H1 (cell line): ENCODE data around the gene ADD1. TPM values are rescaled to one million over a fixed set of nuclear protein-coding genes. Genes with fewer than 3 reads are reported as not detected.

ENCODE experiments used
- CTCF ChIA-PET: fragments of 300-600 bp; sonication (Branson Sonifier 250); formaldehyde crosslinking; loops from one replicate; lab custom pipeline; 2021; ENCODE audit not compliant: partially characterized antibody; lab: Charles Lee
- POLR2A ChIA-PET: fragments of 300-600 bp; sonication (Branson Sonifier 250); formaldehyde crosslinking; loops from one replicate; lab custom pipeline; 2021; ENCODE audit warnings: inconsistent platforms; ENCODE audit not compliant: partially characterized antibody; lab: Charles Lee
- DNase-seq, 2 experiments: peaks; one replicate each; pipeline versions ENCODE4 v3.0.0 to v3.0.0-alpha.2; 2010 to 2022; ENCODE audit warnings: low spot score in 2 of 2, low read depth in 1 of 2, mixed read lengths in 1 of 2
- FAIRE-seq: peaks from 2 replicates; lab custom pipeline; 2011; peaks lifted over from hg19 to GRCh38; lab: Jason Lieb, UNC
- H2AFZ ChIP-seq: 2 replicates; pipeline ENCODE4 v1.8.1; 2012; ENCODE audit warnings: low read length, inconsistent platforms
- H2AK5ac ChIP-seq: 2 replicates; pipeline ENCODE4 v1.6.1; 2013; ENCODE audit warnings: low read depth, low read length
- H2BK120ac ChIP-seq: replicated peaks from 2 replicates; pipeline ENCODE3; 2013; ENCODE audit warnings: low read depth, low read length, inconsistent platforms
- H2BK12ac ChIP-seq: 2 replicates; pipeline ENCODE4 v1.6.1; 2013; ENCODE audit warnings: low read depth, low read length
- H2BK15ac ChIP-seq: 2 replicates; pipeline ENCODE4 v1.6.1; 2013; ENCODE audit warnings: low read length
- H2BK20ac ChIP-seq: 2 replicates; pipeline ENCODE4 v1.6.1; 2013; ENCODE audit warnings: low read length
- H2BK5ac ChIP-seq: 2 replicates; pipeline ENCODE4 v1.6.1; 2013; ENCODE audit warnings: low read depth, low read length
- H3K14ac ChIP-seq: 2 replicates; pipeline ENCODE4 v1.6.1; 2013; ENCODE audit warnings: inconsistent platforms; ENCODE audit not compliant: insufficient read length
- H3K18ac ChIP-seq: 2 replicates; pipeline ENCODE4 v1.6.1; 2013; ENCODE audit warnings: low read length; ENCODE audit errors: extremely low read depth
- H3K23ac ChIP-seq: 2 replicates; pipeline ENCODE4 v1.6.1; 2013; ENCODE audit warnings: inconsistent platforms; ENCODE audit not compliant: insufficient read length
- H3K23me2 ChIP-seq: 2 replicates; pipeline ENCODE4 v1.6.1; 2013; ENCODE audit warnings: low read depth, low read length
- H3K27ac ChIP-seq: 2 replicates; pipeline ENCODE4 v1.6.1; 2011; ENCODE audit warnings: low read depth, low read length, inconsistent platforms
- H3K27me3 ChIP-seq, 4 experiments: replicated peaks in 1 of 4; 1 replicate in 1 of 4; 2 replicates in 3 of 4; pipeline versions ENCODE4 v1.6.1 to v1.8.1; 2011 to 2013; ENCODE audit warnings: low read length in 3 of 4, mild to moderate bottlenecking in 3 of 4, inconsistent platforms in 2 of 4, mixed read lengths in 2 of 4, moderate library complexity in 1 of 4; ENCODE audit not compliant: control insufficient read depth in 3 of 4, insufficient read depth in 3 of 4; ENCODE audit errors: extremely low read depth in 1 of 4
- H3K36me3 ChIP-seq, 4 experiments: 2 replicates each; pipeline versions ENCODE4 v1.6.1 to v1.8.1; 2011 to 2013; ENCODE audit warnings: mild to moderate bottlenecking in 4 of 4, low read length in 3 of 4, moderate library complexity in 2 of 4, control low read depth in 1 of 4, inconsistent platforms in 1 of 4; ENCODE audit not compliant: insufficient read depth in 4 of 4, control insufficient read depth in 2 of 4
- H3K4ac ChIP-seq: replicated peaks from 2 replicates; pipeline ENCODE3; 2013; ENCODE audit warnings: low read length, low read depth, mixed read lengths, inconsistent platforms; ENCODE audit not compliant: insufficient read length
- H3K4me1 ChIP-seq, 4 experiments: replicated peaks in 1 of 4; 1 replicate in 1 of 4; 2 replicates in 3 of 4; pipeline versions ENCODE4 v1.6.1 to v1.8.1; 2011 to 2013; ENCODE audit warnings: low read length in 3 of 4, inconsistent platforms in 2 of 4, mixed read lengths in 1 of 4; ENCODE audit not compliant: insufficient read depth in 4 of 4, control insufficient read depth in 3 of 4
- H3K4me2 ChIP-seq, 2 experiments: 2 replicates each; pipeline versions ENCODE4 v1.6.1 to v1.8.1; 2011 to 2013; ENCODE audit warnings: low read depth in 2 of 2, low read length in 2 of 2, control low read depth in 1 of 2, inconsistent platforms in 1 of 2, mild to moderate bottlenecking in 1 of 2; ENCODE audit not compliant: insufficient read depth in 1 of 2
- H3K4me3 ChIP-seq, 4 experiments: fragments of 200-600, 300-600 bp in 1 of 4; sonication (generic), shearing (Covaris generic), sonication (Bioruptor Twin) in 1 of 4; 2 replicates each; pipeline versions ENCODE4 v1.5.1 to v1.8.1; 2011 to 2016; ENCODE audit warnings: low read length in 4 of 4, low read depth in 3 of 4, control low read depth in 2 of 4, inconsistent platforms in 2 of 4, mild to moderate bottlenecking in 2 of 4, mixed read lengths in 1 of 4, moderate library complexity in 1 of 4; ENCODE audit not compliant: insufficient read depth in 2 of 4; ENCODE audit errors: extremely low read depth in 1 of 4
- H3K56ac ChIP-seq: replicated peaks from 2 replicates; pipeline ENCODE3; 2013; ENCODE audit warnings: low read depth, mild to moderate bottlenecking, mixed read lengths, low read length, inconsistent platforms; ENCODE audit not compliant: insufficient read length
- H3K79me1 ChIP-seq: 2 replicates; pipeline ENCODE4 v1.6.1; 2013; ENCODE audit warnings: low read depth, low read length, control low read depth
- H3K79me2 ChIP-seq, 2 experiments: 2 replicates each; pipeline versions ENCODE4 v1.6.1 to v1.8.1; 2012 to 2013; ENCODE audit warnings: low read length in 2 of 2, mild to moderate bottlenecking in 2 of 2, inconsistent platforms in 1 of 2; ENCODE audit not compliant: insufficient read depth in 2 of 2, control insufficient read depth in 1 of 2
- H3K9ac ChIP-seq, 4 experiments: replicated peaks in 1 of 4; 1 replicate in 1 of 4; 2 replicates in 3 of 4; pipeline versions ENCODE4 v1.6.1 to v1.8.1; 2011 to 2013; ENCODE audit warnings: low read depth in 3 of 4, low read length in 3 of 4, control low read depth in 2 of 4, mild to moderate bottlenecking in 2 of 4, moderate library complexity in 2 of 4, inconsistent platforms in 1 of 4; ENCODE audit errors: extremely low read depth in 1 of 4
- H3K9me3 ChIP-seq, 2 experiments: 2 replicates each; pipeline versions ENCODE4 v1.6.1 to v1.8.1; 2012 to 2013; ENCODE audit warnings: mild to moderate bottlenecking in 2 of 2, moderate library complexity in 2 of 2, control low read depth in 1 of 2, inconsistent platforms in 1 of 2, low read depth in 1 of 2, low read length in 1 of 2, mixed read lengths in 1 of 2; ENCODE audit not compliant: insufficient read depth in 2 of 2
- H4K20me1 ChIP-seq, 2 experiments: replicated peaks in 1 of 2; 2 replicates each; pipeline versions ENCODE3 to v1.8.1; 2011 to 2013; ENCODE audit warnings: inconsistent platforms in 2 of 2, low read length in 2 of 2, mild to moderate bottlenecking in 1 of 2; ENCODE audit not compliant: insufficient read depth in 2 of 2, control insufficient read depth in 1 of 2
- H4K5ac ChIP-seq: 2 replicates; pipeline ENCODE4 v1.6.1; 2013; ENCODE audit warnings: low read length, low read depth, mixed read lengths, inconsistent platforms; ENCODE audit not compliant: insufficient read length
- H4K8ac ChIP-seq: 2 replicates; pipeline ENCODE4 v1.8.0; 2013; ENCODE audit warnings: mild to moderate bottlenecking, moderate library complexity, low read length, inconsistent platforms; ENCODE audit not compliant: insufficient read depth; ENCODE audit errors: extremely low read depth
- H4K91ac ChIP-seq: replicated peaks from 2 replicates; pipeline ENCODE3; 2013; ENCODE audit warnings: low read length, mixed read lengths, inconsistent platforms; ENCODE audit not compliant: insufficient read length
- CHD1 ChIP-seq: IDR thresholded peaks from 2 replicates; pipeline ENCODE4 v1.6.1; 2012; ENCODE audit warnings: low read depth, low read length, improper control_type of control experiment
- SAP30 ChIP-seq: fragments of 300-600 bp; sonication (generic); IDR thresholded peaks from 2 replicates; pipeline ENCODE4 v1.7.1; 2012; ENCODE audit warnings: low read length, moderate library complexity, mild to moderate bottlenecking, inconsistent platforms; ENCODE audit not compliant: insufficient read depth, insufficient replicate concordance
- WGBS, 2 experiments: shearing (Covaris generic) in 1 of 2; methylation state at CpG; one replicate each; pipeline versions ENCODE4 v1.1.6 to v1.1.7; 2013 to 2015; ENCODE audit warnings: low lambda C conversion rate in 2 of 2, mixed read lengths in 2 of 2, inconsistent platforms in 1 of 2, low coverage in 1 of 2, missing lambda C conversion rate in 1 of 2; ENCODE audit not compliant: insufficient replicate concordance in 2 of 2, insufficient coverage in 1 of 2, insufficient read length in 1 of 2; ENCODE audit errors: extremely low coverage in 1 of 2, missing lambda C conversion rate in 1 of 2; 5-methylcytosine and 5-hydroxymethylcytosine counted together
- polyA plus RNA-seq, 7 experiments: library from polyadenylated mRNA; depleted of rRNA in 3 of 7; stranded (reverse) in 5 of 7; unstranded in 2 of 7; fragments of >200 nt in 5 of 7; fragments of 200-250 nt in 2 of 7; gene quantifications; 1 replicate in 5 of 7; 2 replicates in 1 of 7; 4 replicates in 1 of 7; pipeline versions ENCODE4 v1.2.1 to v1.2.3, GENCODE V29; 2011 to 2013; ENCODE audit warnings: missing spikeins in 2 of 7, mixed read lengths in 2 of 7
- total RNA-seq: library from RNA; stranded (reverse); fragmentation: NEBNext Ultra II Directional; extraction: Animal tissue kit (Norgen Biotek cat#: 25700); gene quantifications from 2 replicates; pipeline ENCODE4 v1.2.1, GENCODE V29; 2021

The ADD1 gene
- total and polyA plus RNA-seq, 2 of the 8 experiments (the other 6 are each of a cell fraction or from before 2014, with no cell fraction given): 113 to 143 TPM

DNA sequence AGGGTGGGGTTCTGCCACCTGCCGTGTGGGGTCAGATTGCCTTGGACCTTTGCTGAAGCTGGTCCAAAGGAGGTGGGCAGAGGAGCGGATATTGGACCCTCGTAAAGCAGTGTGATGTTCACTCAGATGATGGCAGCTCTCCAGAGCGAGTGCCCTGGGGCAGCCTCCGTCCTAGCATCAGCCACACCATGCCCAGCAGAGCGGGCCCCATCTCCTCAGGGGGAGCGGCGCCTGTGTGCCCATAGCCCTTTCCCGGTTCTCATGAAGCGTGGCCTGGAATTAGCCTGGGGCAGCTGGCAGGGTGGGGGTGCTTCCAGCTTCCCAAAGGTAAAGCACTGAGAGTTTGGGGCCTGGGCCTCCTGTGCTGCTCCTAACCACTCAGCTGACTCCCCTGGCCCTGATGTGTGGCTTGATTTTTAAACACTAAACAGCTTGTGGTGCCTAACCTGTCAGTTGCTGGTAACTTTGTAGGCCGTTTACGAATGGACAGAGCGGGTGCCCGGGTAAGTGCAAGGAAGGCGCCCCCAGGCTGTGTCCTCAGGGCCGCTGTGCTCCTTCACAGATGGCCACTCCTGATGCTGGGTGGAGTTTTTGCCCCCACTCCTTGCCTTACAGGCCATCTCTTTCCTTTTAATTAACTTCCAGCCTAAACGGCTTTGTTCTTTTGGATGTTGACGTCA is 83.5 kb downstream of the ADD1 start:
- Histone ChIP-seq H3K4me2 (no peak overlapping the region), H3K27me3 (no peaks in the 10 kb centered on the region), H2BK12ac (no peak overlapping the region), H2BK15ac (no peak overlapping the region), H3K4me3 (no peak overlapping the region), H3K36me3 (peaks cover 4 to 35% (median 24%) of the 10 kb centered on the region in 4 experiments), H4K91ac (no peak overlapping the region), H4K8ac (peak overlapping the region; percentile 1; the same call in 1 of the 2 replicates), H2BK120ac (no peak overlapping the region), H3K9ac (no peak overlapping the region), H3K23me2 (no peaks in the 10 kb centered on the region), H2AFZ (no peak overlapping the region), H3K56ac (no peak overlapping the region), H3K4me1 (peaks cover 3 to 12% (median 8%) of the 10 kb centered on the region in 4 experiments; a peak in 6 of 7 replicates), H2BK20ac (no peak overlapping the region), H2AK5ac (no peak overlapping the region), H3K27ac (no peak overlapping the region), H3K18ac (no peak overlapping the region), H3K23ac (no peak overlapping the region), H3K14ac (no peak overlapping the region), H3K9me3 (peaks cover 0 to 8% of the 10 kb centered on the region in 2 experiments; a peak in 1 of 4 replicates), H2BK5ac (0 out of 2 replicates have a peak overlapping the region, but pooled peaks have one; percentile 35), H3K79me2 (no peaks in the 10 kb centered on the region; a peak in 2 of 4 replicates), H3K4ac (no peak overlapping the region), H4K20me1 (peaks cover 3 to 15% of the 10 kb centered on the region in 2 experiments), H4K5ac (no peak overlapping the region), H3K79me1 (peaks cover 2% of the 10 kb centered on the region)
- ChIA-PET CTCF (interaction anchor here (0.7 to 1.1 kb wide), 3 partner anchors 16 to 22 kb away, joined by 3 read pairs; no protein-coding TSS in a partner anchor), POLR2A (interaction anchor here (5.7 kb wide), 1 partner anchor 10 kb away, joined by 45 read pairs; no protein-coding TSS in a partner anchor)
- WGBS, 2 experiments: 93% methylated on average over 18 of the region's 18 CpGs; no CpG with 5 or more reads in 1 of the 2 experiments
- no peak for FAIRE-seq
- no peak for DNase-seq
- no peak for TF ChIP-seq SAP30
- no peak for TF ChIP-seq CHD1
